GM12872 (cell line): Measurements from ENCODE around the gene SNRNP70.
"Not testable (repeated sequence)": the region's sequence is repeated elsewhere in the genome, so short reads cannot be mapped to it uniquely, and the experiment has no call there.

ENCODE experiments used
- CTCF ChIP-seq: IDR thresholded peaks from 3 replicates; pipeline ENCODE4 v1.5.1; 2011; ENCODE audit warnings: low read depth, mild to moderate bottlenecking, low read length, moderate library complexity; ENCODE audit not compliant: insufficient read depth

SNRNP70 gene

GRCh38 chr19:49085020-49085867 lies at the start of gene SNRNP70:
Gene SNRNP70 (plus strand): TSS chr19:49085451. CDS start chr19:49086415, 964 bp downstream.
- TF ChIP-seq CTCF: no peak

GRCh38 chr19:49036815-49037214 lies 48.4 kb upstream of the SNRNP70 start, which contains the start of gene CGB1:
Gene CGB1 (minus strand): TSS chr19:49036895. CDS start chr19:49036711, 184 bp downstream.
- peak; percentile 71 for TF ChIP-seq CTCF

GRCh38 chr19:49042177-49042576 lies 43.1 kb upstream of the SNRNP70 start:
- no peak for TF ChIP-seq CTCF

GRCh38 chr19:49043548-49043947 lies 41.7 kb upstream of the SNRNP70 start, which contains the start of gene CGB5:
Gene CGB5 (plus strand): TSS chr19:49043848. CDS start chr19:49044210, 362 bp downstream.
- TF ChIP-seq CTCF: not testable (repeated sequence)

- TF ChIP-seq CTCF: not testable (repeated sequence)
These were observed 36.2 kb upstream of the SNRNP70 start, which contains the start of gene CGB8 for GRCh38 chr19:49049011-49049410. Gene CGB8 (minus strand): TSS chr19:49049111. CDS start chr19:49048739, 372 bp downstream.

- TF ChIP-seq CTCF: no peak
These were observed 28.9 kb upstream of the SNRNP70 start for GRCh38 chr19:49056101-49056901.

- no peak for TF ChIP-seq CTCF
These were observed 27.5 kb upstream of the SNRNP70 start, which contains the start of gene CGB7 for GRCh38 chr19:49057636-49058234. Gene CGB7 (minus strand): TSS chr19:49057749. CDS start chr19:49055375, 2,374 bp downstream.
